Keratinocyte (primary cell): Measurements from ENCODE around the gene ACKR3. TPM values are rescaled to one million over a fixed set of nuclear protein-coding genes. Genes with fewer than 3 reads are reported as not detected.

Source experiments
- DNase-seq: peaks from one replicate; pipeline ENCODE4 v3.0.0-alpha.2; 2011; ENCODE audit warnings: low read depth, missing footprints, low spot score
- FAIRE-seq: peaks from 2 replicates; lab custom pipeline; 2011; peaks lifted over from hg19 to GRCh38; lab: Jason Lieb, UNC
- H2AFZ ChIP-seq: 2 replicates; pipeline ENCODE4 v1.6.0; 2012; ENCODE audit warnings: low read length, control low read depth, inconsistent platforms; ENCODE audit not compliant: control insufficient read depth
- H3K27ac ChIP-seq: 2 replicates; pipeline ENCODE4 v1.5.1; 2011; ENCODE audit warnings: low read length; ENCODE audit not compliant: control insufficient read depth, insufficient read depth
- H3K27me3 ChIP-seq: 3 replicates; pipeline ENCODE4 v1.6.0; 2011; ENCODE audit warnings: low read length; ENCODE audit not compliant: control insufficient read depth, insufficient read depth; ENCODE audit errors: extremely low read depth
- H3K36me3 ChIP-seq, 2 experiments: 2 replicates in 1 of 2; 3 replicates in 1 of 2; pipeline ENCODE4 v1.5.1; 2011; ENCODE audit warnings: low read length in 2 of 2, mild to moderate bottlenecking in 1 of 2; ENCODE audit not compliant: control insufficient read depth in 2 of 2, insufficient read depth in 2 of 2; ENCODE audit errors: extremely low read depth in 1 of 2
- H3K4me1 ChIP-seq: 3 replicates; pipeline ENCODE4 v1.5.1; 2011; ENCODE audit warnings: low read length; ENCODE audit not compliant: control insufficient read depth, insufficient read depth; ENCODE audit errors: extremely low read depth
- H3K4me2 ChIP-seq: 3 replicates; pipeline ENCODE4 v1.6.0; 2011; ENCODE audit warnings: low read depth, low read length; ENCODE audit not compliant: control insufficient read depth, insufficient read depth; ENCODE audit errors: extremely low read depth
- H3K4me3 ChIP-seq, 3 experiments: fragments of 200-600 bp in 1 of 3; sonication (generic) in 1 of 3; 2 replicates in 2 of 3; 3 replicates in 1 of 3; pipeline ENCODE4 v1.5.1; 2011 to 2016; ENCODE audit warnings: low read length in 3 of 3, mild to moderate bottlenecking in 3 of 3, control low read depth in 2 of 3, inconsistent platforms in 1 of 3, low read depth in 1 of 3, mixed read lengths in 1 of 3, mixed run types in 1 of 3, moderate library complexity in 1 of 3; ENCODE audit not compliant: control insufficient read depth in 2 of 3, insufficient read depth in 2 of 3; ENCODE audit errors: extremely low read depth in 1 of 3
- H3K79me2 ChIP-seq: 2 replicates; pipeline ENCODE4 v1.6.0; 2012; ENCODE audit warnings: low read length; ENCODE audit not compliant: control insufficient read depth, insufficient read depth
- H3K9ac ChIP-seq: 3 replicates; pipeline ENCODE4 v1.6.0; 2011; ENCODE audit warnings: low read length; ENCODE audit not compliant: control insufficient read depth, insufficient read depth; ENCODE audit errors: extremely low read depth
- H3K9me1 ChIP-seq: 3 replicates; pipeline ENCODE4 v1.6.0; 2011; ENCODE audit warnings: low read length; ENCODE audit not compliant: control insufficient read depth, insufficient read depth; ENCODE audit errors: extremely low read depth
- H3K9me3 ChIP-seq: 2 replicates; pipeline ENCODE4 v1.5.1; 2012; ENCODE audit warnings: low read depth, low read length; ENCODE audit not compliant: control insufficient read depth
- H4K20me1 ChIP-seq: 3 replicates; pipeline ENCODE4 v1.6.0; 2011; ENCODE audit warnings: low read length; ENCODE audit not compliant: control insufficient read depth, insufficient read depth; ENCODE audit errors: extremely low read depth
- CTCF ChIP-seq, 3 experiments: IDR thresholded peaks in 1 of 3; conservative IDR thresholded peaks in 1 of 3; optimal IDR thresholded peaks in 1 of 3; 2 replicates in 2 of 3; 3 replicates in 1 of 3; pipeline versions ENCODE3 to v1.5.1; 2011; ENCODE audit warnings: low read length in 3 of 3, mild to moderate bottlenecking in 3 of 3, moderate library complexity in 2 of 3, control low read depth in 1 of 3, inconsistent platforms in 1 of 3; ENCODE audit not compliant: insufficient read depth in 2 of 3; ENCODE audit errors: extremely low read depth in 1 of 3
- EZH2 ChIP-seq: IDR thresholded peaks from one replicate; pipeline ENCODE4 v1.6.1; 2012; ENCODE audit warnings: inconsistent platforms, mild to moderate bottlenecking, low read length, moderate library complexity
- dilution Hi-C: fragments of 300-500 bp; cut with MboI; formaldehyde crosslinking; loops from one replicate; pipeline ENCODE4 v1.7.0; 2020; ENCODE audit warnings: low sequenced_read_pairs; ENCODE audit not compliant: extremely low pct_ligation_motif_present
- polyA plus RNA-seq, 5 experiments: library from polyadenylated mRNA; depleted of rRNA in 3 of 5; stranded (reverse) in 3 of 5; stranded (forward) in 1 of 5; unstranded in 1 of 5; fragments of >200 nt; gene quantifications; 1 replicate in 1 of 5; 2 replicates in 3 of 5; 3 replicates in 1 of 5; pipeline versions ENCODE4 v1.2.1 to v1.2.3, GENCODE V29; 2011 to 2012; ENCODE audit warnings: missing spikeins in 2 of 5, low read depth in 1 of 5, low replicate concordance in 1 of 5

Gene ACKR3
- polyA plus RNA-seq, 1 donor (not counting 4 experiments of a cell fraction or from before 2014, with no cell fraction given), result 29.4 TPM

GRCh38 chr2:236541008-236541562 lies 28.5 kb upstream of the ACKR3 start:
- FAIRE-seq (no peak), DNase-seq (no peak)
- Histone ChIP-seq H2AFZ (no peak overlapping the region), H3K4me3 (no peak overlapping the region), H3K27me3 (peaks cover 4% of the 10 kb centered on the region), H3K9ac (no peak overlapping the region), H3K79me2 (no peaks in the 10 kb centered on the region), H3K27ac (no peak overlapping the region), H4K20me1 (no peaks in the 10 kb centered on the region), H3K4me1 (no peaks in the 10 kb centered on the region), H3K4me2 (no peak overlapping the region), H3K9me3 (no peaks in the 10 kb centered on the region), H3K36me3 (no peaks in the 10 kb centered on the region), H3K9me1 (no peaks in the 10 kb centered on the region)
- dilution Hi-C loops, result no loop called here
- TF ChIP-seq CTCF (optimal IDR thresholded peaks at IDR 0.05 in 1 of 3, IDR thresholded peaks at IDR 0.05 in 1 of 3, conservative IDR thresholded peaks at IDR 0.05 in 1 of 3; ENCODE audit: extremely low read depth in 1 of 3, insufficient read depth in 2 of 3, low read length in 3 of 3), result no peak
- TF ChIP-seq EZH2, result no peak

GRCh38 chr2:236544362-236544761 lies 25.3 kb upstream of the ACKR3 start:
- FAIRE-seq, result no peak
- H3K27ac ChIP-seq, result no peak overlapping the region
- dilution Hi-C loops, result no loop called here

More at GRCh38 chr2:236544362-236544761, 25.3 kb upstream of the ACKR3 start:
- Histone ChIP-seq H4K20me1 (no peaks in the 10 kb centered on the region), H3K27me3 (peaks cover 4% of the 10 kb centered on the region), H3K9me3 (no peaks in the 10 kb centered on the region), H3K4me3 (no peak overlapping the region), H3K9ac (no peak overlapping the region), H3K36me3 (no peaks in the 10 kb centered on the region), H3K4me1 (no peaks in the 10 kb centered on the region), H3K9me1 (no peaks in the 10 kb centered on the region), H3K4me2 (no peak overlapping the region), H2AFZ (no peak overlapping the region), H3K79me2 (no peaks in the 10 kb centered on the region)
- TF ChIP-seq EZH2, result no peak
- no peak for TF ChIP-seq CTCF (optimal IDR thresholded peaks at IDR 0.05 in 1 of 3, IDR thresholded peaks at IDR 0.05 in 1 of 3, conservative IDR thresholded peaks at IDR 0.05 in 1 of 3; ENCODE audit: extremely low read depth in 1 of 3, insufficient read depth in 2 of 3, low read length in 3 of 3)
- DNase-seq, result no peak
